GM18505 (cell line): Measurements from ENCODE around the gene FAM24B.

ENCODE experiments used
- ATAC-seq: cut with Tn5 transposase; IDR thresholded peaks from one replicate; pipeline ENCODE4 v1.9.1; 2021; ENCODE audit not compliant: unreplicated experiment
- POLR2A ChIP-seq: IDR thresholded peaks from 4 replicates; pipeline ENCODE4 v1.6.1; 2011; ENCODE audit warnings: borderline replicate concordance; ENCODE audit not compliant: insufficient read depth, insufficient read length; ENCODE audit errors: extremely low read depth

Gene FAM24B

DNA sequence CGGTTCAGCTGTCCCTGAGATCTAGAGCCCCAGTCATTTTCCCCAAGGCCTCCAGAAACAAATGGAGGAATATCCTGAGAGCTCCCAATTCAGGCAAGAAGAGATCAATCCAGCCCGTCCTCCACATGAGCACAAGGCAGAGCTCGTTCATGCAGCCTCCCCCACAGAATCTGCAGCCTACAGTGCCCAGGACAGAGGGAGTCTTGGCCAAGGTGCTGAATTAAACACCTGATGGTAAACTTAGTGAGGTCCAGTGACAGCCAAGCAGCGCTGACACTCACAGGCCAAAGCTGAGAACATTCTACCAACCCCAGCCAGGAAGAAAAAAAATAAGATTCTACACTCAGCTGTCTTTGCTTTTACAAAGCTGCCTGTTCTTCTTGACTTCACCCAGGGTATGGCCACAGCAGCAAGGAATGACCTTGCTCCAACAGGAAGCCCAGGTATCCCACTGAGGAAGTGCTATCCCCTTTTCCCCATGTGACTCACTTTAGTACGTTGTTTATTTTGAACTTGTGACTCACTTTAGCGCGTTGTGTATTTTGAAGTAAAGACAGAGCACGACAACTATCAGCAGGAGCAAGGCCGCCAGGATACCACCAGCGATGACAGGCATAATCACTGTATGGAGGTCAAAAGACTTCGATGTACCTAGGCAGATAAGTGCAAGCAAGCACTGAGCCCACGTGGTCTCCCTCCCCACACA lies 29.3 kb downstream of the FAM24B start:
- no peak for TF ChIP-seq POLR2A
- no peak for ATAC-seq

- ATAC-seq: no peak
- TF ChIP-seq POLR2A: no peak
Measured at GRCh38 chr10:122849090-122849489, 30.3 kb downstream of the FAM24B start.

DNA sequence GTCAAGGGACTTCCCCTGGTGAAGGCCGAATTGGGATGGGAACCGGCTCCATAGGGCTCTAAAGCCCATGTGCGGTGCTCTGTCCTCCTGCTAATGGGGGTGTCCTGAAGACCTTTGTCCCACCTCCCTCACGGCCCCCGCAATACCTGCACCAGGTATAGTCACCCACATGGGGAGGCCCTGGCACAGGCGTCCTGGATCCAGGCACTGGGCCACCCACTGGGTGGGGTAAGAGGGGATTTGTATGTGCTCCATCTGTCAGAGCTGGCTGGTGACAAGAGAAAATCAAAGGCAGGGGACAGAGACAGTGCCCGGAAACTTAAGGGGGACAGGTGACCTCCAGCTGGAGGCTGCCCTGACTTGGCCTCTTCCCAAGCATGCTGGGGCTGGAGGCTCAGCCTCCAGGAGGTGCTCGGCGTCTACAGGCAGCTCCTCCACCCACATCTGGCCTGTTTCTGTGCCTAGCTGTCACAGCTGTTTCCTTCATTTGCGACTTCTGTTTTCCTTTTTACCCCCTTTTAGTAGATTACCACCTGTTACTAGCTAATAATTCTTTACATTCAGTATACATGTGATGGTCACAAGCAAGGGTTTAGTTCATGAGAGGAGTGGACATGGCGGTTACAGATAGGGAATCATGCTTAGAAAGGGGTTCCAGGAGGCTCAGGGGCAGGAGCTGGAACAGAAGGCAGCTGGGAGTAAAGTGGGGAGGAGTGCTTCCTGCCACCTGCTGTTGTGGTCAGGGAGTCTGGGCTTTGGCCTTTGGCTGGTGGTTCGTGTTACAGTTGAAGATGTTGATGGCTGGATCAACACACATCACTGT lies 31.4 kb downstream of the FAM24B start:
- no peak for TF ChIP-seq POLR2A
- no peak for ATAC-seq

DNA sequence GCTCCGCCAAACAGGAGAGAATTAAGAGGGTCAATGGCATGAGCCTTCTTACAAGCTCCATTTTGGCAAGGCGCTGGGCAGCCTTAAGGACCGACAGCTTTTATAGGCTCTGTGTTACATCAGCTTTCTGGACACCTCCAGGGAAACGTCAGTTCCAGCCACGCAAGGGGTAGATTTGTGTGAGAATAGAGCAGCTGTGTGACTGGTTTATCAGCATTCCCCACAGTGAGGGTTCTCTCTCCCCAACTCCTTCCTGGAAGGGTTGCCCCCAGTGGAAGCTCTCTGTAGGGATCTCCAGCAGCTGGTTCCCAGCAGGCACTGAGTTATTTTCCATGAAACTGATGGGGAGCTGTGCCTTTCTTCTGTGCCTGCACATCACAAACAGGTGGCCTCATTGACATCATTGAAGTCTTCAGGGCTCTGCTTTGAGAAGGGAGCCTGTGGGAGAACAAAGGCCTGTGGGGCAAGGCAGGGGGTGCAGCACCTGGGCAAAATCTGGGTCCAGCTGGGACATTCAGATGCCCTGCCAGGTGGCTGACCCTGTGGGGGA lies 33.5 kb downstream of the FAM24B start, which contains the start of gene CUZD1:
Gene CUZD1 (minus strand): TSS at position 75 of the 550 bp plus-strand sequence. CDS start 14 bp downstream, at position 61.
- no peak for TF ChIP-seq POLR2A
- no peak for ATAC-seq

- no peak for TF ChIP-seq POLR2A
- no peak for ATAC-seq
Measured at GRCh38 chr10:122844146-122844545, 35.2 kb downstream of the FAM24B start.

GRCh38 chr10:122841569-122841968 lies 37.8 kb downstream of the FAM24B start:
- TF ChIP-seq POLR2A: no peak
- ATAC-seq: no peak

DNA sequence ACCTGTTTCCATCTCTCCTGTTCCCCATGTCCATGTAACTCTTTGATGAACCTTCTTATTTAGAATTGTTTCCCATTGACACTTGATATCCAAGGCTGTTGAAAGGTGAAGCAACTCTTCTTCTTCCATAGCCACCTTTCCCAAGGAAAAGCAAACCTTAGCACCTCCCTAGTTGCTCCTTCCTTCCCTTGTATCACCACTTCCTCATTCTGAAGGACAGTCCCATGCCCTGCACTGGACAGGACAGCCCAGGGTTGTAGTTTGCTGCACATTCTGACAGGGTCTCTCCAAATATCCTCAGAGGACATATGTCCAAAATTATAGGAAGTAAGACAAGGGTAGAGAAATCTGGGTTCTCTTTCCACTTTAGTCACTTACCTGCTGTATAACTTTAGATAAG lies 39.9 kb downstream of the FAM24B start:
- ATAC-seq: no peak
- TF ChIP-seq POLR2A: no peak

DNA sequence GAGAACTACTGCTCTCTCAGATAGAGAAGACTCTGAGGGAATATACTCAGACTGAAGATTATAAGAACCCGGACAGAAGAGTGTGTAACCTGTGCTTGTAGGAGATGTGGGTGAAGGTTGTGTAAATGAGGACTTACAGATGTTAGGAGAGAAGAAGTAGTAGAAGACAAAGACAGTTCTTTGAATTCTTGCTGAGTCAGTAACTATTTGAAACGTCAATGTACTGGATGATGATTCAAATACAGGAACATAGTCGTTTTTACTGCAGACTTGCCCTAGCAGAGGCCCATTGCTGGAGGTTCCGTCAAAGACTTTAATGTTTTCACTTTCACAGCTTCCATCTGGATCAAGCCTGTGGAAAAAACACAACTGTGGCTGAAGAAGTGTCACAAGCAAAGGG lies 40.5 kb downstream of the FAM24B start:
- no peak for ATAC-seq

GRCh38 chr10:122835908-122836307 lies 43.5 kb downstream of the FAM24B start:
- no peak for TF ChIP-seq POLR2A
- ATAC-seq: no peak

More for the DNA sequence above, 40.5 kb downstream of the FAM24B start:
- no peak for TF ChIP-seq POLR2A

- no peak for ATAC-seq
- TF ChIP-seq POLR2A: no peak
Measured at GRCh38 chr10:122830965-122831353, 48.4 kb downstream of the FAM24B start.

- TF ChIP-seq POLR2A: no peak
- ATAC-seq: no peak
Measured at GRCh38 chr10:122830273-122830964, 49.0 kb downstream of the FAM24B start.

- ATAC-seq: no peak
- no peak for TF ChIP-seq POLR2A
Measured at GRCh38 chr10:122829454-122829853, 49.9 kb downstream of the FAM24B start.

DNA sequence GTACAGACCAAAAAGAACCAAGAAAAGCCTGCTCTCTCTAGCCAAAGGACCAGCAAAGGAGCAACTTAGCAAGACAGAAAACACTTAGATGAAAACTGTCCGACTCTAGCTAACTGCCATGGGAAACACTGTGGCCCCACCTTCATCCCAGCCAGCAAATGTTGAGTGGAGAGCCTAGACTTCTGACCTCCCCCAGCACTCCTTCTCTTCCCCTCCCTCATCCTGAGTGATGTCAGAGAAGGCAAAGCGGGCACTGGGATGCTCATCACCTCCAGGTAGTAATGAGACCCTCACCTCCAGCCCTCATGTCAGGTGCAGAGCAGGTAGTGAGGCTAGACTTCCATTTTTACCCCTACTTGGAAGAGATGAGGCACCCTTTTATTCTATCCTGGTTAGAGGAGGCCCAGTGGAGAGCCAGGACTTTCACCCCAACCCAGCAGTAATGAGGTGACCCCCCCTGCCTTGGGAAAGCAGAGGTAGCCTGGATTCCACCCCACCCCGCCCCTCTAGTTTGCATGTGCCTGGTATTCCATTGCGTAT lies 50.6 kb downstream of the FAM24B start:
- TF ChIP-seq POLR2A: no peak
- ATAC-seq: no peak

GRCh38 chr10:122827302-122827701 lies 52.1 kb downstream of the FAM24B start:
- no peak for TF ChIP-seq POLR2A
- ATAC-seq: no peak
